Measurements from ENCODE around the gene ABHD17B.
A peak's percentile ranks its signal among the peaks of the same experiment; 100 is the strongest.
"Not testable (repeated sequence)": the region's sequence is repeated elsewhere in the genome, so short reads cannot be mapped to it uniquely, and the experiment has no call there.

The ABHD17B gene

DNA sequence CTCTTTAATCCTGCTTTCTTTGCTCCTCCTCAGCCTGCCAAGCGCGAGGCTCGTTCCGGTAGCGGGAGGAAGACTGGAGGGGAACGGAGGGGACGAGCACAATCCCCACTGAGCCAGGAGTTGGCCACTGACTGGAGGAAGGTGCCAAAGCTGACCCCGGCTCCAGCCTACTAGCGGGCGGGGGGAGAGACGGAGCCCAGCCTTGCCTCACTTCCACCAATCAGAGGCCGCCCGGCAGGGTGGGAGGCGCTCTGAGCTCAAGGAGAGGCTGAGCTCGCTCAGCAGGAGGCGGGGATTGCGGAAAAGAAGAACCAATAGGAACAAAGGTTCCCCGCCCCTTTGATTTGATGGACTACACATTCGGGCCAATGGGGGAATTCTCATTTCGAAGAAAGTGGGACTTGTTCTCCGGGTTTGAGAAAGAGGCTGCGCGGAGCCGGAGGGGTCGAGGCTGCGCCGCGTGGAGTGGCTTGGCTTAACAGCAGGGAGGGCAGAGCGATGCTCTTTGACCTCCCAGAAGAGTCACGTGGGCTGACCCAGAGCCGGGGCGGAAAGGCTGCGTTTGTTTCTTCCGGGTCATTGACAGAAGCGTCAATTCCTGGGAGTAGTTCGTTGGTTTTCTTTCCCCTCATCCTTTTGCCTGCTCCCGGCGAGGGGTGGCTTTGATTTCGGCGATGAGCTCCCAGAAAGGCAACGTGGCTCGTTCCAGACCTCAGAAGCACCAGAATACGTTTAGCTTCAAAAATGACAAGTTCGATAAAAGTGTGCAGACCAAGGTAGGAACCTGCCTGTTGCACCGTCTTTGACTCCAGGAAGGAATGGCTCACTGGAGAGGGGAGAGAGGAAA, at the start of gene ABHD17B, which contains the start of gene C9orf85:
TSS of gene ABHD17B (minus strand) at position 133 of the 847 bp plus-strand sequence. CDS start 36,113 bp downstream, outside the sequence.
TSS of gene C9orf85 (plus strand) at position 579 of the 847 bp plus-strand sequence. CDS start at position 675, 96 bp downstream.
- peak; percentile 99 for DNase-seq

DNA sequence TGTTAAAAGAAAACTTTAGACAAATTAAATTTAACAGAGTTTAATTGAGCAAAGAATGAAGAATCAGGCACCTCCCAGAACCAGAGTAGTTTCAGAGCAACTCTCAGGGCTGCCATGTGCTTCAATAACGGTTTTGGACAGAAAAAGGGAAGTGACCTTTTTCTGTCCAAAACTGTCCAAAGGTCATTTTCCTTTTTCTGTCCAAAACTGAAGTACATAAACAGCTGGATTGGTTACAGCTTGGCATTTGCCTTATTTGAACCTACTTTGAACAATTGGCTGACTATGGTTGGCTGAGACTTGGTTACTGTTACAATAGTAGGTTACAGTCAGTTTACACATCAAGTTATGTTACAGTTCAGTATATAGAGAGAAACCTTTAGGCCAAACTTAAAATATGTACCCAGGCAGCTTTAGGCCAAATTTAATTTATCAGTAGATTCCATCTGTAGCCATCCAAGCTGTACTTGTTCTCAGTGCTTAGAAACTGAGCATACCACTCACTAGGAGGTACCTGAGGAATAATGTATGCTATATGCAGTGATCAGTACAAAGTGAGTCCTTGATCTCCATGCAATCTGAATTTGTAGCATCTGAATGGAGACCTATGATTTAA, 44.4 kb upstream of the ABHD17B start:
- no peak for DNase-seq

DNA sequence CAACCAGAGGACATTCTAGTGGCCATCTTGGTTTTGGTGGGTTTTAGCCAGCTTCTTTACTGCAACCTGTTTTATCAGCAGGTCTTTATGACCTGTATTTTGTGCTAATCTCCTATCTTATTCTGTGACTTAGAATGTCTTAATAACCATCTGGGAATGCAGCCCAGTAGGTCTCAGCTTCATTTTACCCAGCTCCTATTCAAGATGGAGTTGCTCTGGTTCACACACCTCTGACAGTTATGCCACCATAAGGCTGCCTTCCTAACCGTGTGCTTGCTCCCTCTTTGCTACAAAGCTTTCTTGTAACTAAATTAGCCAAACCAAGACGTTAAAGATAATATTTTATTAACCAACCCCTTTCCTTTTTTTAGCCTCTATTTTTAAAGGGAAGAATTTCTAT, 43.7 kb upstream of the ABHD17B start:
- not testable (repeated sequence) for DNase-seq

DNA sequence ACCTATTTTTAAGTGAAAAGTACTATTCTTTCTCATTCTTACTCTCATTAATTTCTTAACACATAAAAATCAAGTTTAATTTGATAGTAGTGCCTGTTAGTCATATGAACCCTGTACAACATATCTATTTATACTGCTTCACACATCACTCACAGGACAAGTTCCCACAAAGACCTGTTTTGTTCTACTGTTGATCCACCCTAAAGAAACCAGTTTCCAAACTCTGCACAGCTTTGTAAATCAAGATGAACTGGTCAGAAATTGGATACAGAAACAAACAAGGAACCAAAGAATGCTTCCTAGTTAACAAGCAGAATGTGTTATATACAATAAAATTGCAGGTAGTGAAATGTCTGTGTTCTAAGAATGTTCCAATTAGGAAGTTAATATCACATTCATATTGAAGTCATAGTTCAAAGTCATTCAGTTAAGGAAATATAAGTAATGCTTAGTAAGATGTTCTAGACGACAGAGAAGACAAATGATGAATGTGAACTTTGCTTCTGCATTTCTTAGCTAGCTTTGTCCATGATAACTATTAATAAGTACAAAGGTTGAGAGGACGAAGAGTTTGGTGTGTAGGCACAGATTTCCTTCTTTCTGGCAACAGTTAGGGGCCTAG, 33.9 kb upstream of the ABHD17B start:
- DNase-seq, result no peak

DNA sequence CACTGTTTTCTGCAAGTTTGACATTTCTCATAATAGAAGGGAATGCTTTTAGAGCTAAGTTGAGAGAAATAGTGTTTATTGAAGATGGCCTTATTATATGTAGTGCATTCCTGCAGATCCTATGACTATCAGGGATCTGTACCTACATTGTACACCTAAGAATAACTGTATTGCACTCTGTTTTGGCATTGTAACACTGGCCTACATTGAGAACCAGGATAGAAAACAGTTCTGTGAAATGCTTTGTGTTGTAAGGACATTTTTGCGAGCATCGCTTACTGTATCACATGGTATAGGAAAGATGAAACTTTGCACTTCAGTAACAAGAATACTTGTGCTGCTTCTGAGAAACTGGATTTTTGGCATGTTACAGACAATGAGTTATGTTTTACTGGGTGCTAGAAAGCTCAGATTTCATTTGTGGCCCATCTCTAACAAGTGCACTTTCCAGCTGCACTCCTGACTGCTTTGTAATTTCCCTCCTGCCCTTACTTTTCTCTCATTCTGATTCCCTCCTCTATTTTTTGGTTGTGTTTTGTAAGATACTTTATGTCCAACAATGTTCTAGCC, 31.1 kb upstream of the ABHD17B start:
- no peak for DNase-seq

DNA sequence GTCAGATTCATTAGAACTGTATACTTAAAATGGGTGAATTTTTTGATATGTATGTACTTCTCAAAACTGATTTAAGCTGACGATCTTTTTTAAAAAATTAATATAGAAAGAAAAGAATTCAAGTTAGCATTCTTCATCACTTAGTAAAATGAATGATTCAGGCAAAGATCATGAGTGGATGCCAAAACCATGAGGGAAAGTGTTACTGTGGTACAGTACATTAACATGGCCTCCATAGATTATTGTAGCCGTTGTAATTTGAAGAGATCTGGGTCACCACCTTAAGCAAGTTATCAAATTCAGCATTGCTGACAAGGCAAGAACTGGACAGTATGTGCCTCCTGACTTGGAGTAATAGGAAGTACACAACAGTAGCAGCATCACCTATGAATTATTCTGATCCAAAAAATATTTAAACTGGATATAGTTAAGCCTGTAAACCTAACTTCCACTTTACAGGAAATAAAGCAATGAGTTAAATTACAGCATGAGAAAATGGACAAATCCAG, 30.1 kb upstream of the ABHD17B start:
- no peak for DNase-seq

DNA sequence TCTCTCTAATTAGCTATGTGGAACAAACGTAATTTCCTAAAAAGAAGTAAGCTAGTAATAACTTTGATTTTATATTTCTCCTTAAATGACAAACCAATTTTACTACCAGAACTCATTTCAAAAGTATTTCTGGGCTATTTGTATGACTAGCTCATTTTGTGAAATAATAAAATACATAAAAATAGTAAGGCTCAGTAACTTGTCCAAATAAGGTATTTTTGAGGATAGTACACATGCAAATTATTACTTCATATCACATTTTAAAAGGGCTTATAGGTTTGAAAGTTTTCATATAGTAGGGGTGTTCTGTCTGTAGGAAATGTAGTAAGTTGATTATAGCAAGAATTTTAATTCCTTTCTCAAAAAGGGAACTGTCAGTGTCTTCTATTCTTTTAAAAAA, 26.9 kb upstream of the ABHD17B start:
- no peak for DNase-seq

DNA sequence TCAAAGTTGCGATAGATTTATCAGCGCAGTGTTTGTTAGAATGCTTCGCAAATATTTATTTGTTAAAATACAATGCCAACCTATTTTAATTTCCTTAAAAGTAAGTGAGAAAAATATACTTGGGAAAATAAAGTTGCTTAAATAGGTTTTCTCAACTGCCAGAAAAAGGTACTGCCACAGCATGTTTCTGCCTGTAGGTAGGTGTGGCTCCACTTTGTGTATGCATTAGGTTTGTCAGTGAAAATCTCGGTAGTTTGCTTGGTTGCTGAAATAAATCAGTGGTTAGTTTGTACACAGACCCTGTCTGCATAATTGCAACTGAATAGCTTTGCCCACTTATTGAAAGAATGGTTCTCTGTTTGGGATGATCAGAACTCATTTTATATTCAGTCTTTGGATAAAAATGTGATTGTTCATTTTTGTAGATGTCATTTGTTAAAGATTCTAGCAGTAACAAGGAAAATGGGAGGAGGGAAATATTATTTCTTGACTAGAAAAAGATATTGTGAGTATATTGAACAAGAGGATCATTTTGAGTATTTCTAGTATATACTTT, 26.2 kb upstream of the ABHD17B start:
- no peak for DNase-seq

DNA sequence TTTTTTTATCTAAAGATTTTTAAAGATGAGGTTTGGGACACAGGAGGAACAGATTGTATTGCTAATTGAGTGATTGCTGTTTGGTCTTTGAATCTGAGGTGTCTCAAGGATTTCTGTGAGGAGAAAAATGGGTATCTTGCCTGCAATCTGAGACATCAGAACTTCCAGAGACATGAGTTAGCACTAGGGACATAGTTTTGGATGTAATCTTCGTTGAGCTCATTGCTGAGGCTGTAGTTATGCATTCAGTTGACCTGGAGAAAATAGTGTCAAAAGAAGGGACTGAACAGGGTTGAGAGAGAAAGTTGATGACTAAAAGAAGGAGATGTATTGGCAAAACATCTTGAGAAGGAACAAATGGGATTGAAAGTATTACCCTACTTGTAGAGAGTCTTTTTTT, 25.1 kb upstream of the ABHD17B start:
- DNase-seq, result no peak

DNA sequence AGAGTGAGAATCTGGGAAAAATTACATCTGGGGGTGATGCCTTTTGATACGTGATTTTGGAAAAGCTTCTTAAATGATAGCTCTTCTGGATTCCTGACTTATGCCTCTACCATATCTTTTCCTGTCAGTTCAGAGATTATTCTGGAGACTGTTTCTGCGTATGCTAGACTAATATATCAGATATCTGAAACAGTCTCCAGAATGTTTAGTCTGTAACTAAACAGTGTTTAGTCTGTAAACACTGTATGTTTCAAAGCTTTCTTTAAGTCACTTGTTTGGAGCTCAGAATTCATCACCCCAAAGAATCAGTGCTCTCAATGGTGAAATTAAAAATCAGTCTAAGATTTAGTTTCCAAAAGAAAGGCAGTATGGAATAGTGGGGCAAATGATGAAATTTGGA, 20.2 kb upstream of the ABHD17B start:
- no peak for DNase-seq

DNA sequence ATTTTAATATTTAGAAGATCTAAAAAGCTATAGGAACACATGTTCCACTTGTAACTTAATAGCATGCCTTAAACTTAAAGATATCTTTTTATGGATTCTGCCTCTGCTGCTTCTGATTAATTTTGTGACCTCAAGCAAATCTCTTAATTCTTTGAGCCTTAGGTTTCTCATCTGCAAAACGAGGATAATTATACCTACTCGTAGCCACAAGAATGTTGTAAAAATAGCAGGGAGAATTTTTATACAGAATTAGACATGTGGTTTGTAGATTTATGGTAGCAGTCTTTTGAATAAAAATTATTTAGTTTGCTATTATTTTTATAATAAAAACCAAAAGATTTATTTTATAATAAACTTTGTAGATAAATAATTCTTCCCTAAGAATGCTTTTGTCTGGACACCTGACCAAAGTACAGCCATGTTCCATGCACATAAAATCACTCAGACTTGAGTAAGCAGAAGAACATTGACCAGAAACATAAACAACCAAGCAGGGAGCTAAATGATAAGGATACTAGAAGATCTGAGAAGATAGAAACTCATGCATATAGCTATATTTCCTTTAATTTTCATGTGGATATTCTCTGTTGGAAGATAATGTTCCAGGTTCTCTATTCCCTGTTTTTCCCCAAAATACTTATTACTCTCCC, 18.9 kb upstream of the ABHD17B start:
- no peak for DNase-seq

DNA sequence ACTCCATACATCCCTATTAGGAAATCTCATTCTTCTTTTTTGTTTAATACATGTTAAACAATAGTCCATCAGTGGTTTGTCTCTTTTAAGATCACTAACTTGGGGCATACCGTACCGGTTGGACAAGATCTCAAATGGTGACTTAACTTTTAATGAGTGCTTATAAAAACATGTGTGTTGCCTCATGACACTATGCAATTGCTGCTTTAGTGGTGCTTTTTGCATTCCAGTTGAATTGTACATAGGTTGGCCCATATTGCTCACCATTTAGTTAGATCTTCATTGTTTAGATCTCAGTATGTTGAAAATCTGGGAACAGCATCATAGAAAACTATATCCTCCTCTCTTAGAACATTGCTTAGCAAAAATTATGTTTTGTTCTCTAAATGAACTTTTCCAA, 18.2 kb upstream of the ABHD17B start:
- DNase-seq, result no peak

DNA sequence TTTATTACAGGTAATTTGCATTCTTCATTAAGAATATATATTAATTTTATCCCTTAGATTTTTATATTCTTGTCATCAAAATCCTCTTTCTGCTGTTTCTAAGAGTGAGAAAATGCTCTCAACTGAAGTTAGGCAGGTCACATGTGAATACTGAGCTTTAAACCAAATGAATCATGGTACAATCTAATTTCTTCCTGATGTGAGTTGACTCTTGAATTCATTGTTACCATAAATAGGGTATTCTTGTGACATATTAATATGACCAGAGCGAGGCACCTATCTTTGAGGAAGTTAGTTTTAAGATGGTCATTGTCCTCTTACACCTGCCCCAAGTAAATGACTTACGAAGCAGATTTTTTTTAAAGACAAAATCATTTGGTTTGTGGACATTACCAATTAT, 17.8 kb upstream of the ABHD17B start:
- no peak for DNase-seq

DNA sequence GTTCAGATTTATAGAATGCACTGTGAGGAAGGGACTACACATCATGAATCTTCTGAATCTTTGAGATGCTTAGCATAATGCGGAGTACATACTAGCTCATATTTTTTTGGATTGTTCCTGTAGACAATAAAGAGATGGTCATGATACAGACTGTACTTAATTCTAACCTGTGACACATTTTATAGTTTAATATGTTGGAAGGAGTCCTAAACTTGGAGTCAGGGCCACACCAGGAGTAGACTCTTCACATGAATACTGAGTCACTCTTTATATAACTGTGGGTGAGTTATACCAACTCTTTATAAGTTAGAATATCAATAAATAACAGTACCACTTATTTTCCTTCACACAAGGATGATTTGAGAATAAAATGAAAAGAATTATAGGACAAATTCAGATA, 17.4 kb upstream of the ABHD17B start:
- DNase-seq, result no peak

DNA sequence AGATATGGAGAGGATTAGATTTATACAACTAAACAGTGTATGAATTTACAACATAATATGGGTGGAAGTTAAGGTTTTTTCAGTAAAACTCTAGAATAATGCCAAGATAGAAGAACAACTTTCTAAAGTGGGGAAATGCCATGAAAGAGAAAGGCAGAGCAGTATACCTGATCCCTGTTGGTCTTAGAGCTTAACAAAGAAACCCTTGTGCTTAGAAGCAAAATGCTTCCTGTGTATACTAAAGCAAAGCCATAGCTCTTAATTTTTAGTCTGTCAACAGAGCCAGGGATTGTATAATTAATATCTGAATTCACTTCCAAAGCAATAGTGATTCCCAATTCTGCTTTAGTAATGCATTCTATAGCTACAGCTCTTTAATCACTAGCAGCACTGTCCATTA, 14.8 kb upstream of the ABHD17B start:
- no peak for DNase-seq

DNA sequence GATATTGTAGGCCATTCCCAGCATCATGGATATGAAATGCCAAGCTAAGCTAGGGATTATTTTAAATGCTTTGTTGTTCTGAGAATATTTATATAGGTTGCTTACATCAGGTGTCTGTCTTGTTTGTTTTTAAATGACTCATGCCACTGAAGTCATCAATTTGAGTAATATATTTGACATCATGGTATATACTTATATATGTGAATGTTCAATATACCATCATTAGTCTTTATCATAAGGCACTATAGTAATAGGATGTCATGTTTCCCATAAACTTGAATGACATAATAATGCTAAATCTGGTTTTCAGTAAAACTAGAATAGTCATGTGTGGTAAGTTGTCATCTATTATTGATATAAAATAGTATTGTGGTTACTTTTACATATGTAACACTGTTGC, 13.6 kb upstream of the ABHD17B start:
- DNase-seq, result no peak

DNA sequence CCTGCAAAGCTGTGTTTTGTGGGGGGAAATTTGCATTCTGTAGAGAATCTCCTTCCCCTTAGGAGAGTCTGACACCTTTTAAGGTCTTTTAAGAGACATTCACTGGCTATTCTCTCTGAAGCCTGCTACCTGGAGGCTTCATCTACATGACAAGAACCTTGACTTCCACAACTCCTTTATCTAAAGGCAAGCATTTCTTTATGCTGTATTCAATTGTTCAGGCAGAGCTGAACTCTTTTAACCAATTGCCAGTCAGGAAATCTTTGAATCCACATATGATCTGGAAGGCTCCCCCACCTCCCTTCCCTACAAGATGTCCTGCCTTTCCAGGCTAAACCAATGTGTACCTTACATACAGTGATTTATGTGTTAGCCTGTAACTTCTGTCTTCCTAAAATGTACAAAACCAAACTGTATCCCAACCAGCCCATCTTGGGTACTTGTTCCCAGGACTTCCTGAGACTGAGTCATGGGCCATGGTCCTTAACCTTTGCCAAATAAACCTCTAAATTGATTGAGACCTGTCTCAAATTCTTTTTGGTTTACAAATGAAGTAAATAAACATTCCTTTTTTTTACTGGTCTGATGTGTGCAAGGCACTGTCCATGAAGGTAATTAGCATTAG, 10.3 kb upstream of the ABHD17B start:
- no peak for DNase-seq

DNA sequence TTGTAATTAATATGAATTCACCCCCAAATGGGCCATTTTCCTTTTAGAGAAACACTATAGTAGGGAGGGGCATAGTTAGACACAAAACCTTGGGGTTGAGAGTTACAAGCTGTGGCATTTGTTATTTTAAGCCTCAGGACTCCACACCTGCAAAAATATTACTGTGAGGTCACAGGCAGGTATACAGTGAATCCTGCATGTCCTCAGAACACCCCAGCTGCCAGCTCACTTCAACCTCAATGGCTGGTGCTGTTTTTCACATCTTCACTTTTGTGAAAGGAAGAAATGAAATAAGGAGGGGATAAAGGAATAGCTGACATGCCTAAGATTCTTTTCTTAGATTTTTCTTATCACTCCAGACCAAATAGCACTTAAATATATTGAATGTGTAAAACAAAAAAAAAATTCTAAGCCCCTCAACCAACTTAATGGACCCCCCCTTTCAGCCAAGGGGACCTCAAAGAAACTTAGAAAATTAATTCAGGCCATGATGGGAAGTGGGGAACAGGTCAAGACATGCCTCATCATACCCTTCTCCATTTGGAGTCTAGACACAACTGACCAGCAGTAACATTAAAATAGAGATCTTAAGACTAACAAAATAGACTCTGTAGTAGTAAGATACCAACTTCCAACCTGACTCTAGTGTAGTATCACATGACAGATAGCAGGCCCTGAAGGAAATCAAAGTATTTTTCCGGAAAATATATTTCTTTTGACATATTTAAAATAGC, 9.6 kb upstream of the ABHD17B start:
- no peak for DNase-seq

DNA sequence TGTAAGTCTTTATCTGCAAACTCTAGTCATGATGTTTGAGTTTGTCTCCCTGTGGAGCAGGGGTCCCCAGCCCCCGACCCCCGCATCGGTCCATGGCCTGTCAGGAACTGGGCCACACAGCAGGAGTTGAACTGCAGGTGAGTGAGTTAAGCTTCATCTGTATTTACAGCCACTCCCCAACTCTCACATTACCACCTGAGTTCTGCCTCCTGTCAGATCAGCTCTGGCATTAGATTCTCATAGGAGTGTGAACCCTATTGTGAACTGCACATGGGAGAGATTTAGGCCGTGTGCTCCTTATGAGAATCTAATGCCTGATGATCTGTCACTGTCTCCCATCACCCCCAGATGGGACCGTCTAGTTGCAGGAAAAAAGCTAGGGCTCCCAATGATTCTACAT, 7.4 kb upstream of the ABHD17B start:
- DNase-seq, result no peak

DNA sequence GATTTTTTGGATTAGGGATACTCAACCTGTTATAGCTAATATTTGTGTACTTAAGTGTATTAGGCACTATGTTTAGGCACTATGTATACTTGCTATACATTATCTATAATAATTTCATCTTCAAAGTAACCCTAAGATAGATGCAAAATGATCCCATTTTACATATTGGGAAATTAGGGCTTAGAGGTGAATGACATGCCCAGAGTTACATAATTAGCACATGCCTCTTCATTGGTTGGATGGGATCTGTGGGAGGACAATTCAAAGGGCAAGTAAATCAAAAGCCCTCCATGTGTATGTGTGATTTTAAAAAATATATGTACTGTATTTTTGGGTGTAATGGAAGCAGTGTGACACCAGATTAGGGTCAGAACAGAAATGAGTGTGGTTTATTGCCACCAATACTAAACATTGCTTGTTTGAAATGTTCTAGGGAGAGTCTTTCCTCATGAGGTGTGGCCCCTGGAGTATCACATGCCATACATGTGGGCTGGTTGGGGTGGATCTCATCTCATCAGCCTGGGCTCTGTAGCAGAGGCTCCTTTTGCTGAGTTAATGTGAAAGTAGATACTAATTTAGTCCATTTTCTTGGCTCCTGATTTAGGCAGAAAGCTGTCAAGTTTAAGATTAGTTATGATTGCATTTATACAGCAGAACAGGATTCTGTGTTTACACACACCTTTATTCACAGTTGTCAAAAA, 6.0 kb upstream of the ABHD17B start:
- DNase-seq, result no peak

DNA sequence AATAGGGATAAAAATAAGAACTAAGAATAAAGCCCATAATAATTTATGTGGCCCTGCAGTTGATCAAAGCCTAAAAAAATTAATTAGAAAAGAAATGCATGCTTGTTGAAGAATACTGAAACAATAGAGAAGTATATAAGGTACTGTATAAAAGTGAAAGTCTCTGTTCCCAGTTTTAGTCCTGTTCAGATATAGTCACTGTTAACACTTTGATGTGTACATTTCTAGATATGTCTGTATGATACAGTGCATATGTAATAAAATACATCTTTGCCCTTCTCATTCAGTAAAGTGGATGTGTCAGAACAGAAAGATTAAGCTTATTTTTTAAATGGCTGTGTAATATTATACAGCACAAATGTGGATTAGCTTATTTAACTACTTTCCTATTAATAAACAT, 4.5 kb upstream of the ABHD17B start:
- DNase-seq, result no peak
